ENCODE measurements around the gene NATD1. TPM values are rescaled to one million over a fixed set of nuclear protein-coding genes. Genes with fewer than 3 reads are reported as not detected.

The NATD1 gene
- total and polyA plus RNA-seq, 2 of the 8 experiments (the other 6 are each of a cell fraction or from before 2014, with no cell fraction given), result 5.4 to 8.4 TPM

DNA sequence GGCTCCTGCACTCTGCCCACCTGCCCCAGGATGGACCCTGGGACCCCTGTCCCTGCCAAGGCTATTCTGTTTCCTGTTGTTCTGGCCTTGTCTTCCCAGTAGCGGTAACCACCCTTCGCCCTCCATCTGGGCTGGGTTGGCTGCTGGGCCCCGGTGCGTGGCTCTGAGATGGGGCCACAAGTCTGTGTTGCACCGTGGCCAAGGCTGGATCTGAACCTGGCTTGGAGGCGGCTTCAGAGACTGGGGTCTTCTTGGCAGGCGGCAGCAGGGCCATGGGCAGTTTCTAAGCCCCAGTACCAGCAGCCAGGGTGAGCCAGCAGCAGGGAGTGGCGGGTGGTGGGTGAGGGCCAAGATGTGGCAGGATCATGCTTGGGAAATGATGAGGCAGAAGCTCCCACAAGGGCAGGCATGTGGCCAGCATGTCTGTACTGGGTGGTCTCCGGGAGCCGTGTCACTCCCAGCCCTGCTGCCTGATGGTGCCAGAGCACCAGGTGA, 43.9 kb upstream of the NATD1 start:
- H3K9ac ChIP-seq (replicated peaks in 1 of 4; ENCODE audit: extremely low read depth in 1 of 4, low read depth in 3 of 4, low read length in 3 of 4), result no peak overlapping the region
- H3K4ac ChIP-seq (replicated peaks; ENCODE audit: insufficient read length, low read depth, low read length), result no peak overlapping the region
- peak overlapping the region; percentile 19; the same call in 1 of the 2 replicates for H2BK5ac ChIP-seq (ENCODE audit: low read depth, low read length)
- H3K4me1 ChIP-seq (replicated peaks in 1 of 4; ENCODE audit: control insufficient read depth in 3 of 4, insufficient read depth in 4 of 4, low read length in 3 of 4), result no peaks in the 10 kb centered on the region
- H3K23me2 ChIP-seq (ENCODE audit: low read depth, low read length), result no peaks in the 10 kb centered on the region
- ChIA-PET CTCF (ENCODE audit: partially characterized antibody) (interaction anchor here (0.6 to 1.4 kb wide), 3 partner anchors 8 to 951 kb away, joined by 3 to 5 read pairs (median 3); no protein-coding TSS in a partner anchor), POLR2A (ENCODE audit: partially characterized antibody) (interaction anchor here (0.6 to 0.8 kb wide), 2 partner anchors 12 to 163 kb away, joined by 3 read pairs; no protein-coding TSS in a partner anchor)
- no peak overlapping the region for H3K14ac ChIP-seq (ENCODE audit: insufficient read length)
- no peak overlapping the region for H2AK5ac ChIP-seq (ENCODE audit: low read depth, low read length)
- no peak overlapping the region for H3K4me2 ChIP-seq (ENCODE audit: insufficient read depth in 1 of 2, low read depth in 2 of 2, low read length in 2 of 2)
- no peak overlapping the region for H3K56ac ChIP-seq (replicated peaks; ENCODE audit: insufficient read length, low read depth, low read length)
- FAIRE-seq (no peak), DNase-seq (ENCODE audit: low read depth in 1 of 2, low spot score in 2 of 2) (no peak)
- H2BK120ac ChIP-seq (replicated peaks; ENCODE audit: low read depth, low read length), result no peak overlapping the region
- H3K18ac ChIP-seq (ENCODE audit: extremely low read depth, low read length), result no peak overlapping the region
- H3K27ac ChIP-seq (ENCODE audit: low read depth, low read length), result no peak overlapping the region
- H2BK20ac ChIP-seq (ENCODE audit: low read length), result no peak overlapping the region
- no peak overlapping the region for H2BK12ac ChIP-seq (ENCODE audit: low read depth, low read length)
- H4K20me1 ChIP-seq (replicated peaks in 1 of 2; ENCODE audit: control insufficient read depth in 1 of 2, insufficient read depth in 2 of 2, low read length in 2 of 2), result peaks cover 0 to 4% of the 10 kb centered on the region in 2 experiments
- H4K91ac ChIP-seq (replicated peaks; ENCODE audit: insufficient read length, low read length), result no peak overlapping the region
- H2AFZ ChIP-seq (ENCODE audit: low read length), result no peak overlapping the region
- H3K27me3 ChIP-seq (replicated peaks in 1 of 4; ENCODE audit: control insufficient read depth in 3 of 4, extremely low read depth in 1 of 4, insufficient read depth in 3 of 4, low read length in 3 of 4), result no peaks in the 10 kb centered on the region
- H3K4me3 ChIP-seq (ENCODE audit: extremely low read depth in 1 of 4, insufficient read depth in 2 of 4, low read depth in 3 of 4, low read length in 4 of 4), result no peak overlapping the region
- H3K79me1 ChIP-seq (ENCODE audit: low read depth, low read length), result peaks cover 3% of the 10 kb centered on the region; the same call in 1 of the 2 replicates
- no peak overlapping the region for H3K23ac ChIP-seq (ENCODE audit: insufficient read length)
- WGBS, 2 experiments (ENCODE audit: extremely low coverage in 1 of 2, insufficient coverage in 1 of 2, insufficient read length in 1 of 2, insufficient replicate concordance in 2 of 2, low coverage in 1 of 2, low lambda C conversion rate in 2 of 2, missing lambda C conversion rate in 1 of 2), result 81% methylated on average over 10 of the region's 10 CpGs; no CpG with 5 or more reads in 1 of the 2 experiments
- H4K8ac ChIP-seq (ENCODE audit: extremely low read depth, insufficient read depth, low read length), result no peak overlapping the region; the same call in 1 of the 2 replicates
- H3K36me3 ChIP-seq (ENCODE audit: control insufficient read depth in 2 of 4, insufficient read depth in 4 of 4, low read length in 3 of 4), result peaks cover 0 to 5% (median 0%) of the 10 kb centered on the region in 4 experiments; a peak in 2 of 8 replicates
- peaks cover 37 to 88% of the 10 kb centered on the region in 2 experiments for H3K9me3 ChIP-seq (ENCODE audit: insufficient read depth in 2 of 2, low read depth in 1 of 2, low read length in 1 of 2)
- H4K5ac ChIP-seq (ENCODE audit: insufficient read length, low read depth, low read length), result no peak overlapping the region
- no peaks in the 10 kb centered on the region for H3K79me2 ChIP-seq (ENCODE audit: control insufficient read depth in 1 of 2, insufficient read depth in 2 of 2, low read length in 2 of 2)
- no peak overlapping the region for H2BK15ac ChIP-seq (ENCODE audit: low read length)
- no peak for TF ChIP-seq BCL11A (IDR thresholded peaks at IDR 0.05; ENCODE audit: low read depth in 2 of 2, low read length in 2 of 2)
- TF ChIP-seq RBBP5 (IDR thresholded peaks at IDR 0.05; ENCODE audit: borderline replicate concordance, low read depth, low read length), result no peak
- TF ChIP-seq, protein P1, sequence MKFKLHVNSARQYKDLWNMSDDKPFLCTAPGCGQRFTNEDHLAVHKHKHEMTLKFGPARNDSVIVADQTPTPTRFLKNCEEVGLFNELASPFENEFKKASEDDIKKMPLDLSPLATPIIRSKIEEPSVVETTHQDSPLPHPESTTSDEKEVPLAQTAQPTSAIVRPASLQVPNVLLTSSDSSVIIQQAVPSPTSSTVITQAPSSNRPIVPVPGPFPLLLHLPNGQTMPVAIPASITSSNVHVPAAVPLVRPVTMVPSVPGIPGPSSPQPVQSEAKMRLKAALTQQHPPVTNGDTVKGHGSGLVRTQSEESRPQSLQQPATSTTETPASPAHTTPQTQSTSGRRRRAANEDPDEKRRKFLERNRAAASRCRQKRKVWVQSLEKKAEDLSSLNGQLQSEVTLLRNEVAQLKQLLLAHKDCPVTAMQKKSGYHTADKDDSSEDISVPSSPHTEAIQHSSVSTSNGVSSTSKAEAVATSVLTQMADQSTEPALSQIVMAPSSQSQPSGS (IDR thresholded peaks at IDR 0.05; ENCODE audit: low read length), result no peak
- TF ChIP-seq TAF1 (IDR thresholded peaks at IDR 0.05; ENCODE audit: low read depth, low read length), result no peak
- no peak for TF ChIP-seq TAF7 (optimal IDR thresholded peaks at IDR 0.05; ENCODE audit: borderline replicate concordance, low read depth, low read length)
- TF ChIP-seq CHD2 (IDR thresholded peaks at IDR 0.05; ENCODE audit: low read length), result no peak
- no peak for TF ChIP-seq JUND (IDR thresholded peaks at IDR 0.05; ENCODE audit: low read length)
- no peak for TF ChIP-seq PHF8 (conservative IDR thresholded peaks at IDR 0.05; ENCODE audit: low read depth, low read length)
- TF ChIP-seq SP1 (IDR thresholded peaks at IDR 0.05; ENCODE audit: low read depth, low read length), result no peak
- no peak for TF ChIP-seq BRCA1 (IDR thresholded peaks at IDR 0.05; ENCODE audit: low read depth, low read length)
- no peak for TF ChIP-seq MAFK (IDR thresholded peaks at IDR 0.05; ENCODE audit: low read depth, low read length)
- no peak for TF ChIP-seq YY1 (IDR thresholded peaks at IDR 0.05; ENCODE audit: low read depth, low read length)
- no peak for TF ChIP-seq KDM4A (IDR thresholded peaks at IDR 0.05; ENCODE audit: low read depth, low read length, severe bottlenecking)
